Fibroblast of gingiva (primary cell): Measurements from ENCODE around the gene GGNBP2.

ENCODE experiments used
- DNase-seq: peaks from one replicate; pipeline ENCODE4 v3.0.0-alpha.2; 2011; ENCODE audit warnings: low read depth

Gene GGNBP2

GRCh38 chr17:36632916-36633771 lies 88.4 kb downstream of the GGNBP2 start:
- no peak for DNase-seq
